Ovary (tissue), 3 donors: Measurements from ENCODE around the gene P4HA2.

Experiments used
- CTCF ChIP-seq, 3 donors: fragments of 450-650 bp in 2 of 3; fragments of 200-600 bp in 1 of 3; IDR thresholded peaks; one replicate each; pipeline versions ENCODE4 v1.5.1 to v1.8.0; 2016 to 2022; ENCODE audit warnings: antibody characterized with exemption in 3 of 3, mild to moderate bottlenecking in 1 of 3
- EP300 ChIP-seq: sonication (generic); formaldehyde crosslinking; IDR thresholded peaks from one replicate; pipeline ENCODE4 v1.6.1; 2017; ENCODE audit warnings: antibody characterized with exemption
- POLR2A ChIP-seq: fragments of 450-650 bp; IDR thresholded peaks from one replicate; pipeline ENCODE4 v1.6.1; 2017; ENCODE audit warnings: antibody characterized with exemption, mild to moderate bottlenecking, moderate library complexity
- donor health status: DM: no; HTN: no; CAD: no.

GRCh38 chr5:132234684-132235062 is 7.0 kb upstream of the P4HA2 start:
- TF ChIP-seq CTCF (IDR thresholded peaks at IDR 0.05) (no peak), POLR2A (no peak), EP300 (no peak)
